SK-N-SH treated with all-trans-retinoic acid at 6 μM for 48 hours (cell line): ENCODE results near the gene JARID2.

Experiments
- ATAC-seq: fragments of 200-7000 bp; cut with Tn5 transposase; 3 replicates; pipeline ENCODE4 v1.9.1; 2020; ENCODE audit warnings: mild to moderate bottlenecking, moderate library complexity
- ARNTL ChIP-seq: fragments of 450-650 bp; formaldehyde crosslinking; IDR thresholded peaks from 2 replicates; pipeline ENCODE4 v1.5.0; 2020; ENCODE audit warnings: low read depth, mild to moderate bottlenecking, moderate library complexity, borderline replicate concordance
- BACH2 ChIP-seq: fragments of 250-450 bp; sonication (Bioruptor Pico); IDR thresholded peaks from 2 replicates; pipeline ENCODE4 v1.9.0; 2021; ENCODE audit warnings: mild to moderate bottlenecking, borderline replicate concordance
- CREB5 ChIP-seq: fragments of 250-450 bp; sonication (Bioruptor Pico); IDR thresholded peaks from 2 replicates; pipeline ENCODE4 v1.5.1; 2020; ENCODE audit warnings: low read depth, mild to moderate bottlenecking, moderate library complexity
- CSRNP3 ChIP-seq: fragments of 250-450 bp; sonication (Bioruptor Pico); IDR thresholded peaks from 2 replicates; pipeline ENCODE4 v1.5.1; 2021; ENCODE audit warnings: mild to moderate bottlenecking, moderate library complexity
- ESRRG ChIP-seq: fragments of 250-450 bp; sonication (Bioruptor Pico); IDR thresholded peaks from 2 replicates; pipeline ENCODE4 v1.6.1; 2021; ENCODE audit warnings: mild to moderate bottlenecking
- GLIS3 ChIP-seq: fragments of 250-450 bp; sonication (Bioruptor Pico); IDR thresholded peaks from 2 replicates; pipeline ENCODE4 v1.5.0; 2020; ENCODE audit warnings: mild to moderate bottlenecking, moderate library complexity
- ISL1 ChIP-seq: fragments of 250-450 bp; sonication (Bioruptor Pico); IDR thresholded peaks from 2 replicates; pipeline ENCODE4 v2.1.2; 2022; ENCODE audit warnings: mild to moderate bottlenecking, moderate library complexity
- OSR1 ChIP-seq: fragments of 250-450 bp; sonication (Bioruptor Pico); IDR thresholded peaks from 2 replicates; pipeline ENCODE4 v1.8.0; 2022; ENCODE audit warnings: moderate library complexity, mild to moderate bottlenecking, inconsistent platforms
- PATZ1 ChIP-seq: fragments of 250-450 bp; sonication (Bioruptor Pico); IDR thresholded peaks from 2 replicates; pipeline ENCODE4 v1.8.0; 2020; ENCODE audit warnings: mild to moderate bottlenecking, moderate library complexity, borderline replicate concordance
- POU6F1 ChIP-seq: fragments of 250-450 bp; sonication (Bioruptor Pico); IDR thresholded peaks from 2 replicates; pipeline ENCODE4 v1.8.0; 2021; ENCODE audit warnings: low read depth, mild to moderate bottlenecking, moderate library complexity, borderline replicate concordance
- PPARA ChIP-seq: fragments of 250-450 bp; sonication (Bioruptor Pico); IDR thresholded peaks from 2 replicates; pipeline ENCODE4 v1.5.0; 2020; ENCODE audit warnings: mild to moderate bottlenecking, borderline replicate concordance
- RARB ChIP-seq: fragments of 250-450 bp; sonication (Bioruptor Pico); IDR thresholded peaks from 2 replicates; pipeline ENCODE4 v1.8.0; 2021; ENCODE audit warnings: mild to moderate bottlenecking, moderate library complexity
- SNAI2 ChIP-seq: fragments of 250-450 bp; sonication (Bioruptor Pico); IDR thresholded peaks from 2 replicates; pipeline ENCODE4 v1.5.0; 2020; ENCODE audit warnings: mild to moderate bottlenecking, moderate library complexity
- TCF4 ChIP-seq: fragments of 250-450 bp; sonication (Bioruptor Pico); IDR thresholded peaks from 2 replicates; pipeline ENCODE4 v1.8.0; 2021; ENCODE audit warnings: mild to moderate bottlenecking, moderate library complexity, borderline replicate concordance
- TOX ChIP-seq: fragments of 250-450 bp; sonication (Bioruptor Pico); IDR thresholded peaks from 2 replicates; pipeline ENCODE4 v1.8.0; 2021; ENCODE audit warnings: mild to moderate bottlenecking, moderate library complexity, borderline replicate concordance
- TSHZ2 ChIP-seq: fragments of 250-450 bp; sonication (Bioruptor Pico); IDR thresholded peaks from 2 replicates; pipeline ENCODE4 v1.5.0; 2020; ENCODE audit warnings: mild to moderate bottlenecking, moderate library complexity
- ZC3H10 ChIP-seq: fragments of 250-450 bp; sonication (Bioruptor Pico); IDR thresholded peaks from 2 replicates; pipeline ENCODE4 v1.5.1; 2021; ENCODE audit warnings: mild to moderate bottlenecking, moderate library complexity
- ZFP3 ChIP-seq: fragments of 250-450 bp; sonication (Bioruptor Pico); IDR thresholded peaks from 2 replicates; pipeline ENCODE4 v1.5.0; 2020; ENCODE audit warnings: mild to moderate bottlenecking, moderate library complexity
- ZFP30 ChIP-seq: fragments of 450-650 bp; formaldehyde crosslinking; IDR thresholded peaks from 2 replicates; pipeline ENCODE4 v1.5.0; 2022; ENCODE audit warnings: mild to moderate bottlenecking, moderate library complexity
- ZNF565 ChIP-seq: fragments of 450-650 bp; formaldehyde crosslinking; conservative IDR thresholded peaks from 2 replicates; pipeline ENCODE4 v1.5.0; 2020; ENCODE audit warnings: low read depth, mild to moderate bottlenecking, moderate library complexity
- ZNF70 ChIP-seq: fragments of 450-650 bp; formaldehyde crosslinking; IDR thresholded peaks from 2 replicates; pipeline ENCODE4 v1.5.0; 2020; ENCODE audit warnings: mild to moderate bottlenecking, moderate library complexity
- ZNF8 ChIP-seq: fragments of 450-650 bp; formaldehyde crosslinking; IDR thresholded peaks from 2 replicates; pipeline ENCODE4 v1.5.0; 2020; ENCODE audit warnings: mild to moderate bottlenecking, moderate library complexity

JARID2 gene

GRCh38 chr6:15533379-15534026 is 287.6 kb downstream of the JARID2 start:
- TF ChIP-seq PPARA (CRISPR knock-in tag) = no peak
- no peak for TF ChIP-seq PATZ1 (CRISPR knock-in tag)
- TF ChIP-seq ISL1 (CRISPR knock-in tag) = no peak
- no peak for TF ChIP-seq ESRRG
- TF ChIP-seq ZNF565 (CRISPR knock-in tag) = no peak
- TF ChIP-seq BACH2 (CRISPR knock-in tag) = no peak
- TF ChIP-seq ZC3H10 (CRISPR knock-in tag) = no peak
- TF ChIP-seq CREB5 = no peak
- TF ChIP-seq ZNF70 (CRISPR knock-in tag) = no peak
- TF ChIP-seq OSR1 = no peak
- no peak for TF ChIP-seq GLIS3 (CRISPR knock-in tag)
- TF ChIP-seq ZNF8 (CRISPR knock-in tag) = no peak
- no peak for TF ChIP-seq TCF4 (CRISPR knock-in tag)
- no peak for TF ChIP-seq ARNTL (CRISPR knock-in tag)
- no peak for TF ChIP-seq ZFP3 (CRISPR knock-in tag)
- no peak for TF ChIP-seq TSHZ2 (CRISPR knock-in tag)
- TF ChIP-seq RARB (CRISPR knock-in tag) = no peak
- no peak for ATAC-seq

GRCh38 chr6:15534974-15535373 is 289.1 kb downstream of the JARID2 start:
- no peak for ATAC-seq
- no peak for TF ChIP-seq ZNF70 (CRISPR knock-in tag)
- TF ChIP-seq ZFP30 (CRISPR knock-in tag) = no peak
- TF ChIP-seq ESRRG = no peak
- TF ChIP-seq RARB (CRISPR knock-in tag) = no peak
- no peak for TF ChIP-seq ZNF565 (CRISPR knock-in tag)
- TF ChIP-seq SNAI2 = no peak
- TF ChIP-seq TOX = no peak
- TF ChIP-seq CSRNP3 = no peak
- TF ChIP-seq POU6F1 = no peak

GRCh38 chr6:15535495-15536197 is 289.8 kb downstream of the JARID2 start:
- ATAC-seq = no peak
- TF ChIP-seq RARB (CRISPR knock-in tag) (no peak), ZFP3 (CRISPR knock-in tag) (no peak), ZFP30 (CRISPR knock-in tag) (no peak), TOX (no peak), CSRNP3 (no peak), CREB5 (no peak), ZNF70 (CRISPR knock-in tag) (no peak), TCF4 (CRISPR knock-in tag) (no peak), POU6F1 (no peak), ESRRG (no peak), ISL1 (CRISPR knock-in tag) (no peak)
